ENCODE data around the gene CMTM2.
"Not testable (repeated sequence)": the region's sequence is repeated elsewhere in the genome, so short reads cannot be mapped to it uniquely, and the experiment has no call there.

The CMTM2 gene

GRCh38 chr16:66630561-66631260, 51.4 kb downstream of the CMTM2 start:
- not testable (repeated sequence) for DNase-seq (ENCODE audit: low spot score)

GRCh38 chr16:66631558-66631957, 52.3 kb downstream of the CMTM2 start:
- DNase-seq (ENCODE audit: low spot score) = not testable (repeated sequence)

GRCh38 chr16:66634527-66635196, 55.4 kb downstream of the CMTM2 start:
- DNase-seq (ENCODE audit: low spot score) = no peak

- no peak for DNase-seq (ENCODE audit: low spot score)
Measured at GRCh38 chr16:66635406-66635805, 56.1 kb downstream of the CMTM2 start.

- no peak for DNase-seq (ENCODE audit: low spot score)
Measured at GRCh38 chr16:66636199-66636598, 56.9 kb downstream of the CMTM2 start.

GRCh38 chr16:66637806-66638205, 58.5 kb downstream of the CMTM2 start:
- DNase-seq (ENCODE audit: low spot score) = no peak
